ENCODE measurements around the gene SGCD.

SGCD gene

DNA sequence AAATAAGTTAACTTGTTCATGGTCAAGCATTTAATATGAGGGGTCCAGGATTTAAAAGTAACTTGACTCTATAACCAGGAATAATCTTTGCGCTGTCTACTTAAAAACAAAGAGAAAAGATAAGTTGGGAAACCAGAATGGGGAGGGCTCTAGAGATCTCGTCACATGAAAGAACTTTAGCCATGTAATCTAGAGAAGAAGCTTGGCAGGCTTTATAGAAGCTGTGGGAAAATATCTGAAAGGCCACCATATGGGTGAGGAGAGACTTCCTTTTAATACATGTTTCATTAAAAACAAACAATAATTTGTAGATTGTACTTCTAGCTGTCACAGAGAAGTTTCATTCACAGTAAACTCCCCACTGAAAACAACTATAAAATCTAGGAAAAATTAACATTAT is 476.4 kb downstream of the SGCD start:
- DNase-seq, result no peak

DNA sequence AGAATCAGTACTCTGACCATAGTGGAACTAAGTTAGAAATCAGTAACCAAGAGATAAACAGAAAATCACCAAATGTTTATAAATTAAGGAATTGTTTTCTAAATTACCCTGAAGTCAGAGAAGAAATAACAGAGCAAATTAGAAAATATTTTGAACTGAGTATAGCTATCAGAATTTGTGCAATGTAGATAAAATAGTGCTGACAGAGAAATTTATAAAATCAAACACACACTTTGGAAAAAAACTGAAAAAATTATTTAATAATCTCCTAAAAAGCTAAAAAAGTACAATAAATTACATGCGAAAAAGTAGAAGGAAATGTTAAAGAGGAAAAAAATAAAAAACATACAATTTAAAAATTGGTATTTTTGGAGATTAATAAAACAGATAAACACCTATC is 486.0 kb downstream of the SGCD start:
- no peak for DNase-seq

DNA sequence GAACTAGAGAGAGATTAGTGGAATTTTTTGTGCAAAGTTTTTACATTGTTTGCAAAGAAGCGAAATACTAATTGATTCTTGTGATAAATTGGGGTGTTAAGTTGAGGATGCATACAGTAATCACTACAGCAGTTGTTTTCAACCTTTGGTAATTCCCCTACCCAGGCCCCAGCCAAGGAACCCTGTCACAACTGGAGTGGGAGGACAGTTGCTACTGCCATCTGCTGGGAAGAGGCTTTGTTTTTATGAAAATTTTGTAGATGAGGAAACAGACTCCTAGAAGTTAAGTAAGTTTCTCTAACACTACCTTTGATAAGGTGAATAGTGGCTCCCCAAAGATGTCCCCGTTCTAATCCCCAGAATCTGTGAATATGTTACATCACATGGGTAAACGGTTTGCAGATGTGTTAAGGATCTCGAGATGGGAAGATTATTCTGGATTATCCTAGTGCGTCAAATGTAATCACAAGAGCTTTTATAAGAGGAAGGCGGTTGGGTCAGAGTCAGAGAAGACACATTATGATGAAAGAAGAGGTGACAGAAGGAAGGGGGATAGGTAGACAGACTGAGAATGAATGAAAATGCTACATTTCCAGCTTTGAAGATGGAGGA is 489.1 kb downstream of the SGCD start:
- DNase-seq, result peak; percentile 25
